Osteoblast (primary cell): ENCODE results near the gene SLC4A9. TPM values are rescaled to one million over a fixed set of nuclear protein-coding genes. Genes with fewer than 3 reads are reported as not detected.
A peak's percentile ranks its signal among the peaks of the same experiment; 100 is the strongest.

ENCODE experiments used
- DNase-seq: peaks from one replicate; pipeline ENCODE4 v3.0.0; 2011; ENCODE audit warnings: low spot score, mixed read lengths; ENCODE audit not compliant: insufficient read length; ENCODE audit errors: missing footprints
- H2AFZ ChIP-seq: 2 replicates; pipeline ENCODE4 v1.6.0; 2011; ENCODE audit warnings: mild to moderate bottlenecking, low read length
- H3K27ac ChIP-seq: 2 replicates; pipeline ENCODE4 v1.5.1; 2011; ENCODE audit warnings: mild to moderate bottlenecking, low read depth, low read length, moderate library complexity
- H3K27me3 ChIP-seq: 2 replicates; pipeline ENCODE4 v1.6.0; 2012; ENCODE audit warnings: mild to moderate bottlenecking, control low read depth, inconsistent platforms, low read length, moderate library complexity; ENCODE audit not compliant: insufficient read depth
- H3K36me3 ChIP-seq: 2 replicates; pipeline ENCODE4 v1.5.1; 2011; ENCODE audit warnings: mild to moderate bottlenecking, low read length, control low read depth, moderate library complexity; ENCODE audit not compliant: insufficient read depth
- H3K4me1 ChIP-seq: 2 replicates; pipeline ENCODE4 v1.5.1; 2011; ENCODE audit warnings: mild to moderate bottlenecking, low read length, control low read depth, moderate library complexity; ENCODE audit not compliant: insufficient read depth
- H3K4me2 ChIP-seq: 2 replicates; pipeline ENCODE4 v1.6.0; 2011; ENCODE audit warnings: mild to moderate bottlenecking, low read length; ENCODE audit not compliant: insufficient read depth
- H3K4me3 ChIP-seq: fragments of 200-600 bp; sonication (generic); 3 replicates; pipeline ENCODE4 v1.5.1; 2012; ENCODE audit warnings: mild to moderate bottlenecking, low read length, inconsistent platforms; ENCODE audit not compliant: insufficient read depth
- H3K79me2 ChIP-seq: 2 replicates; pipeline ENCODE4 v1.6.0; 2012; ENCODE audit warnings: mild to moderate bottlenecking, low read length, control low read depth, inconsistent platforms; ENCODE audit not compliant: insufficient read depth
- H3K9me3 ChIP-seq: 2 replicates; pipeline ENCODE4 v1.5.1; 2011; ENCODE audit warnings: low read depth, low read length, control low read depth
- H4K20me1 ChIP-seq: 2 replicates; pipeline ENCODE4 v1.6.0; 2012; ENCODE audit warnings: mild to moderate bottlenecking, low read length, control low read depth; ENCODE audit not compliant: insufficient read depth
- total RNA-seq: library from RNA; depleted of rRNA; stranded (reverse); fragments of >200 nt; gene quantifications from 2 replicates; pipeline ENCODE4 v1.2.3, GENCODE V29; 2012
- TF ChIP-seq, protein P1 (sequence below): IDR thresholded peaks from 2 replicates; pipeline ENCODE4 v1.5.1; 2011; ENCODE audit warnings: mild to moderate bottlenecking, low read depth, low read length, moderate library complexity; ENCODE audit errors: extremely low read depth

Gene SLC4A9
- total RNA-seq, 1 donor: not detected

GRCh38 chr5:140399979-140400729 is 40.2 kb downstream of the SLC4A9 start:
- TF ChIP-seq, protein P1, sequence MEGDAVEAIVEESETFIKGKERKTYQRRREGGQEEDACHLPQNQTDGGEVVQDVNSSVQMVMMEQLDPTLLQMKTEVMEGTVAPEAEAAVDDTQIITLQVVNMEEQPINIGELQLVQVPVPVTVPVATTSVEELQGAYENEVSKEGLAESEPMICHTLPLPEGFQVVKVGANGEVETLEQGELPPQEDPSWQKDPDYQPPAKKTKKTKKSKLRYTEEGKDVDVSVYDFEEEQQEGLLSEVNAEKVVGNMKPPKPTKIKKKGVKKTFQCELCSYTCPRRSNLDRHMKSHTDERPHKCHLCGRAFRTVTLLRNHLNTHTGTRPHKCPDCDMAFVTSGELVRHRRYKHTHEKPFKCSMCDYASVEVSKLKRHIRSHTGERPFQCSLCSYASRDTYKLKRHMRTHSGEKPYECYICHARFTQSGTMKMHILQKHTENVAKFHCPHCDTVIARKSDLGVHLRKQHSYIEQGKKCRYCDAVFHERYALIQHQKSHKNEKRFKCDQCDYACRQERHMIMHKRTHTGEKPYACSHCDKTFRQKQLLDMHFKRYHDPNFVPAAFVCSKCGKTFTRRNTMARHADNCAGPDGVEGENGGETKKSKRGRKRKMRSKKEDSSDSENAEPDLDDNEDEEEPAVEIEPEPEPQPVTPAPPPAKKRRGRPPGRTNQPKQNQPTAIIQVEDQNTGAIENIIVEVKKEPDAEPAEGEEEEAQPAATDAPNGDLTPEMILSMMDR: no peak
- Histone ChIP-seq H3K9me3 (no peaks in the 10 kb centered on the region), H3K4me1 (peaks cover 24% of the 10 kb centered on the region), H3K36me3 (no peaks in the 10 kb centered on the region), H4K20me1 (peaks cover 30% of the 10 kb centered on the region), H3K79me2 (peaks cover 35% of the 10 kb centered on the region), H3K27me3 (no peaks in the 10 kb centered on the region), H3K4me2 (peak overlapping the region; percentile 95), H3K4me3 (peak overlapping the region; percentile 94), H2AFZ (peak overlapping the region; percentile 99), H3K27ac (peak overlapping the region; percentile 70)
- peak; percentile 31 for DNase-seq

DNA sequence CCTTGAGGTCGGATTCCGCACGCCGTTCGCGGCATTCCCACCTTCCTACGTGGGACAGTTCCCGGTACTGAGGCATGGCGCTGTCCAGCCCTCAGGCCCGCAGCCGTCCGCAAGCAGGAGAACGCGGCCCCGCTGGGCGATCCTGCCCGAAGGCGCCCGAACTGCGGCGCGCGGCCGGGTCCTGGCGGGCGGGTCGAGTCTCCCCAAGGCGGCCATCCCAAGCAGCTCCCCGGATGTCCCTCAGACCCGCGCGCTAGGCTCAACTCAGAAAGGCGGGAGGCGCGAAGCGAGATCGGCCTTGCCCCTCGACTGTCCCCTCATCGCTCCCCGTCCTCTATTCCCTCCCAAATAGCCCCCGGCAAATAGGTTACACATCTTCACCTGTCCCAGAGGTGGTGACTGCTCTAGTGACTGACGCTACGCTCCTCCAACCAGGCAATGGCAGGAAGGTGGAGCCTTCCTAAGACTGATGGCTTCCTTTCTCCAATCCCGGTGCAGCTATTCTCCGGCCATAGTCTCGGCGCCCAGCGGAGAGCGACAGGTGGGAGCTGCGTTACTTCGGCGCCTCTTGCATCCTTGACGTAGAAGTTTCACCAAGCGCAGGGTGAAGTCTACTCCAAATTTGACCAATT is 40.9 kb downstream of the SLC4A9 start:
- H3K36me3 ChIP-seq: no peaks in the 10 kb centered on the region
- H3K27me3 ChIP-seq: no peaks in the 10 kb centered on the region
- peak; percentile 96 for DNase-seq
- peaks cover 31% of the 10 kb centered on the region for H4K20me1 ChIP-seq
- H3K9me3 ChIP-seq: no peaks in the 10 kb centered on the region
- H3K27ac ChIP-seq: peak overlapping the region; percentile 70
- H3K79me2 ChIP-seq: peaks cover 42% of the 10 kb centered on the region
- TF ChIP-seq, protein P1: no peak
- peak overlapping the region; percentile 95 for H3K4me2 ChIP-seq
- peak overlapping the region; percentile 94 for H3K4me3 ChIP-seq
- peaks cover 24% of the 10 kb centered on the region for H3K4me1 ChIP-seq
- H2AFZ ChIP-seq: peak overlapping the region; percentile 99

DNA sequence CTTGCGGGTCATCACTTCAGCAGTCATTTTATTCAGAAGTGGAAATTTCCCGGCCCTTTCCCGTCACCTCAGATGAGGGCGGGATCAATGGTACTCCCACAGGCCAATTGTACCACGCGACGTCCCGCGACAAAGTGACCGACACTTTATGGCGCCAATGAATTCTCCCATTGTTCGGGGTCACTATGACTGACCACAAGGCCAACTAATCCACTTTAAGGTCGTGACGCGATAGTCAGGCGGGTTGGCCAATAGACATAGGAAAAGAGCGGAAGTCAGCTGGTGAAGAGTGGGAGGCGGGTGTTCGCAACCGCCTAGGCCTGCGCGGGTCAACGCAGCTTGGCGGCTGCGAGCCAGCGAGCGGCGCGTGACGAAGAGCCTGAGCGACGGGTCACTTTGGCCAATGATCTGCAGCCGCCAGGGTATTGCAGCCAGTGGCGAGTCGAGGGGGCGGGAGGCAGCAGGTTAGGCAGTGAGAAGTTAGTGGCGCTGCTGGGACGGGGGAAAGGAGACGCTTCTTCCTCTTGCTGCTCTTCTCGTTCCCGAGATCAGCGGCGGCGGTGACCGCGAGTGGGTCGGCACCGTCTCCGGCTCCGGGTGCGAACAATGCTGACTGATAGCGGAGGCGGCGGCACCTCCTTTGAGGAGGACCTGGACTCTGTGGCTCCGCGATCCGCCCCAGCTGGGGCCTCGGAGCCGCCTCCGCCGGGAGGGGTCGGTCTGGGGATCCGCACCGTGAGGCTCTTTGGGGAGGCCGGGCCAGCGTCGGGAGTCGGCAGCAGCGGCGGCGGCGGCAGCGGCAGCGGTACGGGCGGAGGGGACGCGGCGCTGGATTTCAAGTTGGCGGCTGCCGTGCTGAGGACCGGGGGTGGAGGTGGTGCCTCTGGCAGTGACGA is 41.6 kb downstream of the SLC4A9 start, which contains the start of gene ANKHD1:
Gene ANKHD1, plus strand, starts transcription at position 472 of the 896 bp plus-strand sequence. Its CDS starts 135 bp downstream, at position 607.
- no peaks in the 10 kb centered on the region for H3K9me3 ChIP-seq
- H3K4me1 ChIP-seq: peaks cover 24% of the 10 kb centered on the region
- TF ChIP-seq, protein P1: no peak
- peak within 1 kb of the TSS; percentile 99 for H2AFZ ChIP-seq
- peak within 1 kb of the TSS; percentile 75 for H3K27ac ChIP-seq
- no peaks in the 10 kb centered on the region for H3K36me3 ChIP-seq
- peak within 1 kb of the TSS; percentile 99 for H3K4me2 ChIP-seq
- peaks cover 39% of the 10 kb centered on the region for H4K20me1 ChIP-seq
- H3K4me3 ChIP-seq: peak within 1 kb of the TSS; percentile 94
- peak; percentile 98 for DNase-seq
- H3K79me2 ChIP-seq: peaks cover 49% of the 10 kb centered on the region
- no peaks in the 10 kb centered on the region for H3K27me3 ChIP-seq
